ENCODE measurements around the gene MYO1G.

DNA sequence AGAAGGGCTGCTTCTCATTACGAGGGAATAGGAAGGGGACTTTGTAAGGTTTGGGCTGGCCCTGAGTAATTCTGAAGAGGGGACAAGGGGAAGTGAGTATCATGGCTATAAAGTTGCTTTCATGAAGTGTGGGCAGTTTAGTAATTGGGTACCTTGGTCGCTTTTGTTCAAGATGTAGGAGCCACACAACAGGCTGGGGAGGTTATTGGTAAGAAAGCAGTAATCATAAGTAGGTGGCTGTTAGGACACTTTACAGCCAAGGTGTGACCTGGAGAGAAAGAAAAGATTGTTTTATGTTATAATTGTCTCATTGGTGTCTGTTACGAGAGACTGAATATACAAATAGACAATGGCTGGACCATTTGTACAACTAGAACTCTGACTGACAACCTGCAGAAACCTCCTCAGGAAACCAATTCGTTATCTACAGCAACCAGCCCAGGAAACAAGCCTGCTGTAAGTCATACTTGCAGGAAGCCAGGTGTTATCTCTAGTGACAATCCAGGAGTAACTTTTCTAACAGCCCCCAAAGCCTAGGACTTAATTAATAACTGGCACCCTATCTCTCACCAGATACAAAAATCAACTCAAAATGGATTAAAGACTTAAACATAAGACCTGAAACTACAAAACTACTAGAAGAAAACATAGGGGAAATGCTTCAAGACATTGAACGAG is 16.2 kb upstream of the MYO1G start:
- TF ChIP-seq, protein P1, sequence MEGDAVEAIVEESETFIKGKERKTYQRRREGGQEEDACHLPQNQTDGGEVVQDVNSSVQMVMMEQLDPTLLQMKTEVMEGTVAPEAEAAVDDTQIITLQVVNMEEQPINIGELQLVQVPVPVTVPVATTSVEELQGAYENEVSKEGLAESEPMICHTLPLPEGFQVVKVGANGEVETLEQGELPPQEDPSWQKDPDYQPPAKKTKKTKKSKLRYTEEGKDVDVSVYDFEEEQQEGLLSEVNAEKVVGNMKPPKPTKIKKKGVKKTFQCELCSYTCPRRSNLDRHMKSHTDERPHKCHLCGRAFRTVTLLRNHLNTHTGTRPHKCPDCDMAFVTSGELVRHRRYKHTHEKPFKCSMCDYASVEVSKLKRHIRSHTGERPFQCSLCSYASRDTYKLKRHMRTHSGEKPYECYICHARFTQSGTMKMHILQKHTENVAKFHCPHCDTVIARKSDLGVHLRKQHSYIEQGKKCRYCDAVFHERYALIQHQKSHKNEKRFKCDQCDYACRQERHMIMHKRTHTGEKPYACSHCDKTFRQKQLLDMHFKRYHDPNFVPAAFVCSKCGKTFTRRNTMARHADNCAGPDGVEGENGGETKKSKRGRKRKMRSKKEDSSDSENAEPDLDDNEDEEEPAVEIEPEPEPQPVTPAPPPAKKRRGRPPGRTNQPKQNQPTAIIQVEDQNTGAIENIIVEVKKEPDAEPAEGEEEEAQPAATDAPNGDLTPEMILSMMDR (IDR thresholded peaks at IDR 0.05): no peak
- TF ChIP-seq POLR2A (IDR thresholded peaks at IDR 0.05): no peak

Data from adrenal gland (tissue), 5 donors.